GM18498 (cell line): ENCODE results near the gene NEUROD6.

Experiments
- ATAC-seq: cut with Tn5 transposase; IDR thresholded peaks from one replicate; pipeline ENCODE4 v1.9.1; 2021; ENCODE audit warnings: mild to moderate bottlenecking, moderate library complexity; ENCODE audit not compliant: unreplicated experiment

NEUROD6 gene

GRCh38 chr7:31335161-31335856, 5.2 kb downstream of the NEUROD6 start:
- ATAC-seq = no peak

GRCh38 chr7:31333291-31333690, 7.2 kb downstream of the NEUROD6 start:
- ATAC-seq = no peak

- ATAC-seq = no peak
Observed at GRCh38 chr7:31327071-31327470, 13.5 kb downstream of the NEUROD6 start.

GRCh38 chr7:31326416-31326815, 14.1 kb downstream of the NEUROD6 start:
- no peak for ATAC-seq

- no peak for ATAC-seq
Observed at GRCh38 chr7:31323101-31323500, 17.4 kb downstream of the NEUROD6 start.

GRCh38 chr7:31320675-31321074, 19.9 kb downstream of the NEUROD6 start:
- ATAC-seq = no peak

GRCh38 chr7:31318313-31318712, 22.2 kb downstream of the NEUROD6 start:
- no peak for ATAC-seq

- ATAC-seq = no peak
Observed at GRCh38 chr7:31316876-31317275, 23.6 kb downstream of the NEUROD6 start.

GRCh38 chr7:31315758-31316157, 24.8 kb downstream of the NEUROD6 start:
- no peak for ATAC-seq

- no peak for ATAC-seq
Observed at GRCh38 chr7:31314781-31315180, 25.7 kb downstream of the NEUROD6 start.

GRCh38 chr7:31312889-31313288, 27.6 kb downstream of the NEUROD6 start:
- no peak for ATAC-seq

GRCh38 chr7:31311552-31311951, 29.0 kb downstream of the NEUROD6 start:
- ATAC-seq = no peak

- ATAC-seq = no peak
Observed at GRCh38 chr7:31310321-31310935, 30.1 kb downstream of the NEUROD6 start.

GRCh38 chr7:31309407-31309806, 31.1 kb downstream of the NEUROD6 start:
- no peak for ATAC-seq

GRCh38 chr7:31308652-31309051, 31.9 kb downstream of the NEUROD6 start:
- ATAC-seq = no peak

GRCh38 chr7:31307972-31308371, 32.6 kb downstream of the NEUROD6 start:
- ATAC-seq = no peak

- no peak for ATAC-seq
Observed at GRCh38 chr7:31305260-31305659, 35.3 kb downstream of the NEUROD6 start.

- no peak for ATAC-seq
Observed at GRCh38 chr7:31304446-31304845, 36.1 kb downstream of the NEUROD6 start.

GRCh38 chr7:31302356-31302755, 38.2 kb downstream of the NEUROD6 start:
- ATAC-seq = no peak

- no peak for ATAC-seq
Observed at GRCh38 chr7:31299336-31299735, 41.2 kb downstream of the NEUROD6 start.

GRCh38 chr7:31290601-31291000, 49.9 kb downstream of the NEUROD6 start:
- no peak for ATAC-seq
